HepG2 (cell line): Measurements from ENCODE around the gene RAD21L1. TPM values are rescaled to one million over a fixed set of nuclear protein-coding genes. Genes with fewer than 3 reads are reported as not detected.

Experiments
- ATAC-seq: fragments of 200-7000 bp; cut with Tn5 transposase; 3 replicates; pipeline ENCODE4 v1.9.1; 2020; ENCODE audit warnings: mild to moderate bottlenecking, moderate library complexity
- BruUV-seq: library from RNA; stranded (reverse); fragments of 400-500 nt; replicated peaks from 2 replicates; lab custom pipeline; 2021; lab: Mats Ljungman, UMichigan
- CTCF ChIA-PET: fragments of 300-600 bp; formaldehyde crosslinking; extraction: SDS; loops from one replicate; lab custom pipeline; 2021; ENCODE audit warnings: low total read pairs, inconsistent platforms, low intra/inter-chr PET ratio; lab: Yijun Ruan, JAX
- POLR2A ChIA-PET: fragments of 350-600 bp; sonication (Branson Sonifier 250); formaldehyde crosslinking; loops from one replicate; lab custom pipeline; 2020; ENCODE audit warnings: antibody characterized with exemption, inconsistent platforms; lab: Yijun Ruan, JAX
- DNase-seq: peaks from one replicate; pipeline ENCODE4 v3.0.0-alpha.2; 2015; ENCODE audit warnings: low spot score
- FAIRE-seq: peaks from 3 replicates; lab custom pipeline; 2011; peaks lifted over from hg19 to GRCh38; lab: Jason Lieb, UNC
- H2AFZ ChIP-seq: one replicate; pipeline ENCODE4 v1.6.1; 2011; ENCODE audit warnings: low read length, inconsistent platforms
- H3K27ac ChIP-seq: fragments of 300-600 bp; 3 replicates; pipeline ENCODE4 v1.8.0; 2011; ENCODE audit warnings: mixed run types, mild to moderate bottlenecking, mixed read lengths, low read length, inconsistent platforms; ENCODE audit not compliant: insufficient read depth; ENCODE audit errors: extremely low read length
- H3K27me3 ChIP-seq, 2 experiments: fragments of 200-600 bp in 1 of 2; 2 replicates in 1 of 2; 3 replicates in 1 of 2; pipeline versions ENCODE4 v1.6.0 to v1.8.0; 2011; ENCODE audit warnings: low read length in 2 of 2, mild to moderate bottlenecking in 2 of 2, moderate library complexity in 2 of 2, inconsistent platforms in 1 of 2; ENCODE audit not compliant: insufficient read depth in 2 of 2, control insufficient read depth in 1 of 2
- H3K36me3 ChIP-seq, 2 experiments: fragments of 200-600 bp in 1 of 2; replicated peaks in 1 of 2; 2 replicates in 1 of 2; 3 replicates in 1 of 2; pipeline versions ENCODE4 v1.5.1 to v1.8.0; 2011; ENCODE audit warnings: low read length in 2 of 2, inconsistent platforms in 1 of 2; ENCODE audit not compliant: insufficient read depth in 2 of 2, control insufficient read depth in 1 of 2
- H3K4me1 ChIP-seq: 2 replicates; pipeline ENCODE4 v1.5.1; 2012; ENCODE audit warnings: low read length, inconsistent platforms; ENCODE audit not compliant: insufficient read depth
- H3K4me2 ChIP-seq: 2 replicates; pipeline ENCODE4 v1.6.0; 2011; ENCODE audit warnings: low read depth, low read length, inconsistent platforms
- H3K4me3 ChIP-seq, 3 experiments: fragments of 200-600 bp in 1 of 3; sonication (generic), shearing (Covaris generic) in 1 of 3; replicated peaks in 1 of 3; 2 replicates each; pipeline ENCODE4 v1.5.1; 2011 to 2016; ENCODE audit warnings: low read length in 3 of 3, inconsistent platforms in 2 of 3, low read depth in 2 of 3, mild to moderate bottlenecking in 2 of 3, control low read depth in 1 of 3, mixed read lengths in 1 of 3; ENCODE audit not compliant: insufficient read depth in 1 of 3
- H3K79me2 ChIP-seq: one replicate; pipeline ENCODE4 v1.6.1; 2011; ENCODE audit warnings: low read length, inconsistent platforms; ENCODE audit not compliant: insufficient read depth
- H3K9ac ChIP-seq: 2 replicates; pipeline ENCODE4 v1.6.0; 2011; ENCODE audit warnings: mild to moderate bottlenecking, low read depth, low read length, inconsistent platforms; ENCODE audit not compliant: insufficient read depth
- H3K9me3 ChIP-seq: 2 replicates; pipeline ENCODE4 v1.5.1; 2012; ENCODE audit warnings: mild to moderate bottlenecking, low read length
- H4K20me1 ChIP-seq: 2 replicates; pipeline ENCODE4 v1.6.0; 2011; ENCODE audit warnings: inconsistent platforms, mild to moderate bottlenecking, low read length, moderate library complexity; ENCODE audit not compliant: insufficient read depth
- CBX2 ChIP-seq, 2 experiments: fragments of 200-600 bp in 1 of 2; sonication (generic); formaldehyde crosslinking in 1 of 2; IDR thresholded peaks; 2 replicates each; pipeline versions ENCODE4 v1.7.0 to v1.8.1; 2018 to 2022; ENCODE audit warnings: low read depth in 2 of 2, low read length in 1 of 2, mild to moderate bottlenecking in 1 of 2, missing genetic modification reagents in 1 of 2
- HHEX ChIP-seq: IDR thresholded peaks from 2 replicates; pipeline ENCODE4 v1.6.1; 2016; ENCODE audit warnings: control low read depth
- MYNN ChIP-seq: sonication (generic); formaldehyde crosslinking; IDR thresholded peaks from 2 replicates; pipeline ENCODE4 v1.4.0; 2020; ENCODE audit warnings: mild to moderate bottlenecking, low read depth, missing genetic modification reagents
- PCBP2 ChIP-seq: fragments of 200-400 bp; formaldehyde crosslinking; optimal IDR thresholded peaks from 2 replicates; pipeline ENCODE3; 2018; ENCODE audit warnings: low read length, low read depth; ENCODE audit not compliant: poor library complexity, severe bottlenecking
- PHF21A ChIP-seq: sonication (generic); formaldehyde crosslinking; IDR thresholded peaks from 2 replicates; pipeline ENCODE4 v1.5.0; 2020; ENCODE audit warnings: mild to moderate bottlenecking, missing genetic modification reagents
- POLR2AphosphoS2 ChIP-seq: IDR thresholded peaks from 2 replicates; pipeline ENCODE4 v1.6.1; 2011; ENCODE audit warnings: low read depth, low read length, improper control_type of control experiment
- RARA ChIP-seq: IDR thresholded peaks from 2 replicates; pipeline ENCODE4 v1.6.1; 2016; ENCODE audit warnings: missing genetic modification reagents, missing compliant biosample characterization
- SNAPC2 ChIP-seq: sonication (generic); formaldehyde crosslinking; IDR thresholded peaks from 2 replicates; pipeline ENCODE4 v1.8.1; 2022; ENCODE audit warnings: mild to moderate bottlenecking, missing genetic modification reagents
- THAP9 ChIP-seq: sonication (generic); formaldehyde crosslinking; IDR thresholded peaks from 2 replicates; pipeline ENCODE4; 2020; ENCODE audit warnings: missing genetic modification reagents, mild to moderate bottlenecking, borderline replicate concordance
- ZBTB7B ChIP-seq: sonication (generic); formaldehyde crosslinking; IDR thresholded peaks from 2 replicates; pipeline ENCODE4 v1.4.0; 2020; ENCODE audit warnings: missing genetic modification reagents
- ZNF431 ChIP-seq: sonication (generic); formaldehyde crosslinking; IDR thresholded peaks from 2 replicates; pipeline ENCODE4 v1.9.0; 2022; ENCODE audit warnings: missing genetic modification reagents, low read depth, mild to moderate bottlenecking, borderline replicate concordance
- ZNF512B ChIP-seq: sonication (generic); formaldehyde crosslinking; IDR thresholded peaks from 2 replicates; pipeline ENCODE4 v1.5.1; 2020; ENCODE audit warnings: missing genetic modification reagents, mild to moderate bottlenecking, borderline replicate concordance
- ZNF530 ChIP-seq: sonication (generic); formaldehyde crosslinking; IDR thresholded peaks from 2 replicates; pipeline ENCODE4 v1.5.0; 2020; ENCODE audit warnings: low read depth, mild to moderate bottlenecking, missing genetic modification reagents
- ZNF777 ChIP-seq: sonication (generic); formaldehyde crosslinking; IDR thresholded peaks from 2 replicates; pipeline ENCODE4 v1.4.0; 2020; ENCODE audit warnings: missing genetic modification reagents
- WGBS: methylation state at CpG from one replicate; pipeline ENCODE4 v1.1.6; 2017; ENCODE audit warnings: low lambda C conversion rate; 5-methylcytosine and 5-hydroxymethylcytosine counted together
- in situ Hi-C: cut with HindIII; loops from 2 replicates; pipeline ENCODE4 v1.10.0; 2017; ENCODE audit warnings: low pct_unique_long_range_greater_than_20kb; ENCODE audit not compliant: extremely low pct_ligation_motif_present
- intact Hi-C: fragments of 100-400 bp; cut with micrococcal nuclease; formaldehyde crosslinking; loops from one replicate; pipeline ENCODE4 v1.10.0; 2022; ENCODE audit not compliant: unreplicated experiment
- polyA plus RNA-seq, 8 experiments: library from polyadenylated mRNA; depleted of rRNA in 3 of 8; stranded (reverse) in 7 of 8; unstranded in 1 of 8; fragments of >200 nt; fragmentation: Illumina TruSeq in 4 of 8; extraction: Trizol in 4 of 8; gene quantifications; 2 replicates each; pipeline versions ENCODE4 v1.2.1 to v1.2.3, GENCODE V29; 2011 to 2016; ENCODE audit warnings: low read depth in 4 of 8, missing spikeins in 1 of 8, mixed read lengths in 1 of 8; ENCODE audit not compliant: insufficient read depth in 1 of 8
- total RNA-seq, 5 experiments: library from RNA; depleted of rRNA; stranded (reverse); fragments of >200 nt; fragmentation: Illumina TruSeq; extraction: Trizol; gene quantifications; 2 replicates each; pipeline ENCODE4 v1.2.3, GENCODE V29; 2016; ENCODE audit warnings: low read depth in 1 of 5
- TF ChIP-seq, protein P1 (sequence below): sonication (generic); formaldehyde crosslinking; IDR thresholded peaks from 2 replicates; pipeline ENCODE4 v1.9.0; 2021; ENCODE audit warnings: missing genetic modification reagents, borderline replicate concordance

Gene RAD21L1
- total and polyA plus RNA-seq, 2 of the 13 experiments (the other 11 are each of a cell fraction or from before 2014, with no cell fraction given), result not detected

GRCh38 chr20:1264727-1265126, 38.9 kb downstream of the RAD21L1 start (continued):
- TF ChIP-seq ZNF530 (no peak), HHEX (no peak), CBX2 (IDR thresholded peaks at IDR 0.05; ENCODE audit: low read depth, low read length) (no peak), CBX2 (CRISPR knock-in tag; IDR thresholded peaks at IDR 0.05; ENCODE audit: low read depth) (no peak), THAP9 (no peak), ZBTB7B (CRISPR knock-in tag) (no peak), PCBP2 (no peak), SNAPC2 (CRISPR knock-in tag) (no peak), MYNN (CRISPR knock-in tag) (no peak)

DNA sequence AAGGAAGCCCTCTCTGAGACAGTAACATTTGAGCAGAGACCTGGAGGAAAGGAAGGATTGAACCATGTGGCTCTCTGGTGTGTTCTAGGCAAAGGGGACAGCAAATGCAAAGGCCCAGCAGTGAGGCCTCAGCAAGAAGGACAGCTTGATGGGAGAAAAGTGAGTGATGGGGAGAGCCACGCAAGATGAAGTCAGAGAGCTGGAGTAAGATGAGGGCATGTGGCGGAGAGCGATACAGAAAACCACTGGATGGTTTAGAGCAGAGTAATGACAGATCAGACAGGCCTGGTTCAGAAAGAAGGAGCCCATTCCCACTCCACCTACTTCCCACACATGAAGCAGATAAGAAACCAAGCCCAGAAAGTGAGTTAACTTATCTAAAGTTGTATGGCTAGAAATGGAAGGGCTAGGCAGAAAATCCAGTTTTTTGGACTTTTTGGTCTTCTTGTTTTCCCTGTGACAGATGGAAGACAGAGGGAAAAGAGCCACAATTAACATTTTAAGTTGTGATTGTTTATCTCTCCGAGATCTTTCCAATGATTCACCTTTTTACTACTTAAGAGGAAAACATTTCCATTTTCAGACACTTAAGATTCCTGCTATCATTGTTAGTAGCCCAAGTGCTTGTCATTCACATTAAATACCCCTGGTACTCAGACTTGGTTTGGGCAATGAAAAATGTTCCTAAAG, 39.5 kb downstream of the RAD21L1 start:
- in situ Hi-C loops, result no loop called here
- no peak overlapping the region for H3K9ac ChIP-seq
- FAIRE-seq, result no peak
- TF ChIP-seq POLR2AphosphoS2 (no peak), ZNF431 (CRISPR knock-in tag) (no peak), ZNF512B (CRISPR knock-in tag) (no peak), RARA (no peak), PHF21A (no peak), ZNF777 (CRISPR knock-in tag) (no peak)
- TF ChIP-seq, protein P1, sequence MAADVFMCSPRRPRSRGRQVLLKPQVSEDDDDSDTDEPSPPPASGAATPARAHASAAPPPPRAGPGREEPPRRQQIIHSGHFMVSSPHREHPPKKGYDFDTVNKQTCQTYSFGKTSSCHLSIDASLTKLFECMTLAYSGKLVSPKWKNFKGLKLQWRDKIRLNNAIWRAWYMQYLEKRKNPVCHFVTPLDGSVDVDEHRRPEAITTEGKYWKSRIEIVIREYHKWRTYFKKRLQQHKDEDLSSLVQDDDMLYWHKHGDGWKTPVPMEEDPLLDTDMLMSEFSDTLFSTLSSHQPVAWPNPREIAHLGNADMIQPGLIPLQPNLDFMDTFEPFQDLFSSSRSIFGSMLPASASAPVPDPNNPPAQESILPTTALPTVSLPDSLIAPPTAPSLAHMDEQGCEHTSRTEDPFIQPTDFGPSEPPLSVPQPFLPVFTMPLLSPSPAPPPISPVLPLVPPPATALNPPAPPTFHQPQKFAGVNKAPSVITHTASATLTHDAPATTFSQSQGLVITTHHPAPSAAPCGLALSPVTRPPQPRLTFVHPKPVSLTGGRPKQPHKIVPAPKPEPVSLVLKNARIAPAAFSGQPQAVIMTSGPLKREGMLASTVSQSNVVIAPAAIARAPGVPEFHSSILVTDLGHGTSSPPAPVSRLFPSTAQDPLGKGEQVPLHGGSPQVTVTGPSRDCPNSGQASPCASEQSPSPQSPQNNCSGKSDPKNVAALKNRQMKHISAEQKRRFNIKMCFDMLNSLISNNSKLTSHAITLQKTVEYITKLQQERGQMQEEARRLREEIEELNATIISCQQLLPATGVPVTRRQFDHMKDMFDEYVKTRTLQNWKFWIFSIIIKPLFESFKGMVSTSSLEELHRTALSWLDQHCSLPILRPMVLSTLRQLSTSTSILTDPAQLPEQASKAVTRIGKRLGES (CRISPR knock-in tag), result no peak

More for the DNA sequence above, 39.5 kb downstream of the RAD21L1 start:
- no peaks in the 10 kb centered on the region for H3K79me2 ChIP-seq
- CTCF ChIA-PET, result no interaction called here
- intact Hi-C loops, result no loop called here
- no peaks in the 10 kb centered on the region for H3K36me3 ChIP-seq
- WGBS, result 69% methylated on average over 4 of the region's 4 CpGs
- POLR2A ChIA-PET, result interaction anchor here (1.0 kb wide), 1 partner anchor 60 kb away, joined by 3 read pairs; no protein-coding TSS in a partner anchor
- peak overlapping the region in 1 of 3 experiments; percentile 67; a peak in 2 of 6 replicates for H3K4me3 ChIP-seq
- H3K27ac ChIP-seq, result no peak overlapping the region
- no peaks in the 10 kb centered on the region for H4K20me1 ChIP-seq
- H3K27me3 ChIP-seq, result peaks cover 16 to 48% of the 10 kb centered on the region in 2 experiments
- DNase-seq (no peak), ATAC-seq (no peak)
- H3K9me3 ChIP-seq, result no peaks in the 10 kb centered on the region
- peak overlapping the region; percentile 76 for H3K4me2 ChIP-seq
- no peaks in the 10 kb centered on the region; the same call in 1 of the 2 replicates for H3K4me1 ChIP-seq
- H2AFZ ChIP-seq, result no peak overlapping the region
- BruUV-seq, result no TSS peak
